NCI-H524 (cell line): ENCODE results near the gene ITSN1.
"Not testable (repeated sequence)": the region's sequence is repeated elsewhere in the genome, so short reads cannot be mapped to it uniquely, and the experiment has no call there.

Source experiments
- DNase-seq, 2 experiments: peaks; one replicate each; lab custom pipeline; 2025; lab: John Stamatoyannopoulos, UW

Gene ITSN1

DNA sequence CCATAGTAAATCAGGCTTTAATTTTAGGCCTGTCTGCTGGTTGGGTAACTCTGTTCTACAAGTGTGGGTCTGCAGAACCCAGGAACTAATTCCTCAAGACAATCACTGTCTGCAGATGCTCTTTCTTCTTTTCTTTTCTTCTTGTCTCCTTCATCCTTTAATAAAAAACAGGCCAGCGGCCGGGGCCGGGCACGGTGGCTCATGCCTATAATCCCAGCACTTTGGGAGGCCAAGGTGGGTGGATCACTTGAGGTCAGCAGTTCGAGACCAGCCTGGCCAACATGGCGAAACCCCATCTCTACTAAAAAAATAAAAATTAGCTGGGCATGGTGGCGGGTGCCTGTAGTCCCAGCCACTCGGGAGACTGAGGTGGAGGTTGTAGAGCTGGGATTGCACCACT, 220.9 kb downstream of the ITSN1 start:
- DNase-seq: not testable (repeated sequence)

- DNase-seq: no peak
Observed at GRCh38 chr21:33864150-33864549, 221.8 kb downstream of the ITSN1 start.

GRCh38 chr21:33865176-33865575, 222.9 kb downstream of the ITSN1 start:
- DNase-seq: no peak

- DNase-seq: no peak
Observed at GRCh38 chr21:33865996-33866575, 223.8 kb downstream of the ITSN1 start.

- no peak for DNase-seq
Observed at GRCh38 chr21:33866826-33867225, 224.5 kb downstream of the ITSN1 start.

DNA sequence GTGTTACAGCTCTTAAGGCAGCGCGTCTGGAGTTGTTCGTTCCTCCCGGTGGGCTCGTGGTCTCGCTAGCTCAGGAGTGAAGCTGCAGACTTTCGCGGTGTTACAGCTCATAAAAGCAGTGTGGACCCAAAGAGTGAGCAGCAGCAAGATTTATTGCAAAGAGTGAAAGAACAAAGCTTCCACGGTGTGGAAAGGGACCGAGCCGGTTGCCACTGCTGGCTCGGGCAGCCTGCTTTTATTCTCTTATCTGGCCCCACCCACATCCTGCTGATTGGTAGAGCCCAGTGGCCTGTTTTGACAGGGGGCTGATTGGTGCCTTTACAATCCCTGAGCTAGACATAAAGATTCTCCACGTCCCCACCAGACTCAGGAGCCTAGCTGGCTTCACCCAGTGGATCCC, 225.6 kb downstream of the ITSN1 start:
- DNase-seq: not testable (repeated sequence)

DNA sequence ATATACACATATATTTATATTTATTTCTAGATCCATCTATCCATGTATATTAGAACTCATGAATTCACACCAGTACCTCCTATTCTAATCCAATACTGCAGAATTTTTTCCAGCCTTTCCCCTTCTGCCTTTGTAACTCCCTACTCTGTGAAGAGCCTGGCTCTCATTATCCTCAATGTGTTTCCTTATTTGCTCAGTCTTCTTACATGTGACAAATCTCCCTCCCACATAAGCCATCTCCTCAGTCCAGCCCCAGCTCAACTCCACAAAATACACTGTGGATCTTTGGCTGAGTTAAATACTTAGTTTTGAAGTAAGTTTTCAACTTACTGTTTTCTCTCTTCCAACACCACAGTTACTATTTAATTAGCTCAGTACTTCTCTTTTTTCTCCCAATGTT, 227.6 kb downstream of the ITSN1 start:
- DNase-seq: no peak

GRCh38 chr21:33870768-33871167, 228.5 kb downstream of the ITSN1 start:
- no peak for DNase-seq

- no peak for DNase-seq
Observed at GRCh38 chr21:33871171-33871570, 228.9 kb downstream of the ITSN1 start.

DNA sequence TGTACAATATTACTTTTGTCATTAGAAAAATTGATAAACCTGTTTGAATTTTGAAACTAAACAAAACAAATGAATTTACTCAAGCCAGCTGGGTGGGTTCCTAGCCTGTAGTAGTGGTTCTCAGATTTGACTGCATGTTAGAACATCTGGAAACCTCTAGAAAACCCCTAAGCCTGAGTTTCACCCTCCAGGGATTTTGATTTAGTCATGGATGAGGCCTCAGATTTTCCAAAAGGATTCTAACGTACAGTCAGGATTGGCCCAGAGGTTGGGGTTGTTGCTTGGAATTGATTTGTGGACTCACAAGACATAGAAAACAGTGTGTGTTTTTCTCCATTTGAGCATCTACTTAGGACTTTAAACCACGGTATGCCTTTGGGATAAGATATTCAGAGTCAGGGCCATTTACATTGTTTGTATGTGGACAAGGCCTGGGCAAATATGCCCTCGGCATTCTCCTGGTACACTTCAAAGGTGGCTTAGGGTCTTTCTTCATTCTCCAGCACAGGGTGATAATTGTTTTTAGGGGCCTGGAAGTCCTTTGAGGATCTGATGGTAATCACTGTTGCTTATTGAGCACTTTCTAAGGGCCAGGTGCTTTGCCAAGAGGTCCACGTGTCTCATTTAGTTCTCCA, 230.7 kb downstream of the ITSN1 start:
- DNase-seq: no peak

DNA sequence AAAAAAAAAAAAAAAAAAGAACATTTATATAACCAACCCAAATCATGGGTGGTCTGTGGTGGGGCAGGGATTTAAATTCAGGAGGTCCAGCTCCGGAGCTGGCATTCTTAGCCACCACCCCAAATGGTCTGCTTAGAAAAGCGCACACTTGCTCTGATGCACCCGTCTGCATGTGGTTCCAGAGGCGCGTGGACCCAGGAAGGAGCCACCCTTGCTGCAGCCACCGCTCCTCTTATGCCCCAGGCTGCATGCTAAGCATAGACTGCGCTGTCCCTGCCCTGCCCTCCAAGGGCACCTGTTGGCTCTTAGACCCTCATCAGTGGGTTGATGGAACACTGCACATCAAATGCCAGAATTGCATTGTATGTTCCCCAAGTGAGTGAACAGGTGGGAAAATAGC, 231.9 kb downstream of the ITSN1 start:
- DNase-seq: no peak

GRCh38 chr21:33875026-33875695, 232.9 kb downstream of the ITSN1 start:
- DNase-seq: no peak

- no peak for DNase-seq
Observed at GRCh38 chr21:33878824-33879223, 236.5 kb downstream of the ITSN1 start.

DNA sequence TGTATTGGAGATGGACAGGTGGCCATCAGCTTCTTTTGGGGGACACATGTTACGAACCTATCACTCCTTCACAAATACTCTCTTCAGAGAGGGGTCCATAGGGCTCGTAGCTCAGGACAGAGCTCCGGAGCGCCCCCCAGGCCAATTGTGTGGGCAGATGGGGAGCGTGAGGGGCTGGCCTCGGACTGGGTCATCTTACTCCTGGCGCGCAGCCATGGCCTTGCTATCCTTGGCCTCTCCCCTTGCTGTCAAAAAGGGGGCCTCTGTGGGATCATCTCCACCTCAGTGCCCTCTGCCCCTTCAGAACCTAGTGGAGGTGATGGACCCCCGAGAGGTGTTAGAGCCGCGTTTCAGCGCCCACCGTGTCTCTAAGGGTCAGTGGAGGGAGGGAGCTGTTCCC, 238.3 kb downstream of the ITSN1 start:
- no peak for DNase-seq

DNA sequence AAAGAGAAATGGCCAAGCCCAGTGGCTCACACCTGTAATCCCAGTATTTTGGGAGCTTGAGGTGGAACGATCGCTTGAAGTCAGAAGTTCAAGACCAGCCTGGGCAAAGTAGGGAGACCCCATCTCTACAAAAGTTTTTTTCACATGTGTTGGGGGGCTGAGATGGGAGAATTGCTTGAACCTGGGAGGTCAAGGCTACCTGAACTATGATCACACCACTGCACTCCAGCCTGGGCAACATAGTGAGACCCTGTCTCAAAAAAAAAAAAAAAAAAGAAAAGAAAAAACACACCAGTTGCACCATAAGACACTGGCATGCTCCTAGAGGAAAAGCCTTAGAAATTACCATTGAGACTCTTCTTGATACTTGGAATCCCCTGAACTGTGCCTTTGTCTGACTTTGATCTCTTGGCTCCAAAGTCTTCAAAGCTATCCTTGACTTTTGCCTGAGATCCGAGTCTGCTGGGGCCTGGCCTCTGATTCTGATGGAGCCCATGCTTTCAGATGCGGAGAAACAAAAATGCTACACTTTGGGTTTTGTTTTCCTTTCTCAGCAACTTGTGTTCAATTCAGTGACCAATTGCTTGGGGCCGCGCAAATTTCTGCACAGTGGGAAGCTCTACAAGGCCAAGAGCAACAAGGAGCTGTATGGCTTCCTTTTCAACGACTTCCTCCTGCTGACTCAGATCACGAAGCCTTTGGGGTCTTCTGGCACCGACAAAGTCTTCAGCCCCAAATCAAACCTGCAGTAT, 239.6 kb downstream of the ITSN1 start:
- DNase-seq: no peak

- DNase-seq: no peak
Observed at GRCh38 chr21:33883118-33883517, 240.8 kb downstream of the ITSN1 start.

- DNase-seq: no peak
Observed at GRCh38 chr21:33884376-33885171, 242.3 kb downstream of the ITSN1 start.

- no peak for DNase-seq
Observed at GRCh38 chr21:33885172-33885514, 242.8 kb downstream of the ITSN1 start.

- no peak for DNase-seq
Observed at GRCh38 chr21:33886321-33886720, 244.0 kb downstream of the ITSN1 start.

GRCh38 chr21:33890187-33890586, 247.9 kb downstream of the ITSN1 start:
- DNase-seq: no peak

GRCh38 chr21:33892853-33893252, 250.6 kb downstream of the ITSN1 start:
- peak in 1 of 2 experiments; percentile 48 for DNase-seq

DNA sequence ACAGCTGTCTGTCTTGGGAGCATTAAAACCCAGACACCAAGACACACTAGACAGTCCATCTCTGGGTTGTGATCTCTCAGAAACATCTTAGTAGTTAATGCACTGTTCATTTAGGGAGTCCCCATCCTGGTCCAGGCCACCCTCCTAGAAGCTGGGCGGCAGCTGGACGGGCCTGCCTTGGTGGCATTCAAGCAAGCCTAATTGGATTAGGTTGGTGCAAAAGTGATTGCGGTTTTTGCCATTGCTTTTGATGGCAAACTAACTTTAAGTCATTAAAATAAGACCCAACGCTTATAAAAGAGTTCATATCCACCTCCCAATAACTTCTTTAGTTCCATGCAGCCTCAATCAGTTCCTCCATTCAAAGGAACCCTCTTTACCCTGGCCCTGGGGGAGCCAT, 251.6 kb downstream of the ITSN1 start:
- DNase-seq: peak; percentile 35 to 49
